ENCODE measurements around the gene NSD2. TPM values are rescaled to one million over a fixed set of nuclear protein-coding genes. Genes with fewer than 3 reads are reported as not detected.
"Not testable (repeated sequence)": the region's sequence is repeated elsewhere in the genome, so short reads cannot be mapped to it uniquely, and the experiment has no call there.

NSD2 gene
- total RNA-seq, 1 experiment from 2014 or later = 54.9 TPM

GRCh38 chr4:1900087-1900433 is 28.9 kb downstream of the NSD2 start:
- no peak overlapping the region for H3K27ac ChIP-seq (ENCODE audit: low read length)
- no peak overlapping the region for H3K4me2 ChIP-seq (ENCODE audit: low read depth, low read length, poor library complexity, severe bottlenecking)
- H4K20me1 ChIP-seq (ENCODE audit: insufficient read depth, low read depth, low read length) = peaks cover 26% of the 10 kb centered on the region
- H3K27me3 ChIP-seq (ENCODE audit: low read length) = no peaks in the 10 kb centered on the region
- peaks cover 29% of the 10 kb centered on the region; the same call in 1 of the 2 replicates for H3K36me3 ChIP-seq (ENCODE audit: insufficient read depth, low read length)
- H3K9me3 ChIP-seq (ENCODE audit: low read length) = no peaks in the 10 kb centered on the region
- no peaks in the 10 kb centered on the region for H3K9me2 ChIP-seq (replicated peaks; ENCODE audit: insufficient read depth, low read length)
- H3K4me1 ChIP-seq (ENCODE audit: low read length) = peaks cover 16% of the 10 kb centered on the region
- H3K9ac ChIP-seq (ENCODE audit: low read length) = no peak overlapping the region
- no peak for DNase-seq
- no peak overlapping the region for H3K4me3 ChIP-seq (ENCODE audit: low read length)
- peaks cover 94% of the 10 kb centered on the region for H3K79me2 ChIP-seq (ENCODE audit: low read length)
- H2AFZ ChIP-seq (ENCODE audit: low read length) = no peak overlapping the region

GRCh38 chr4:1900624-1901023 is 29.4 kb downstream of the NSD2 start:
- H3K9ac ChIP-seq (ENCODE audit: low read length) = no peak overlapping the region
- peaks cover 26% of the 10 kb centered on the region for H4K20me1 ChIP-seq (ENCODE audit: insufficient read depth, low read depth, low read length)
- no peaks in the 10 kb centered on the region for H3K27me3 ChIP-seq (ENCODE audit: low read length)
- no peak overlapping the region for H3K27ac ChIP-seq (ENCODE audit: low read length)
- no peaks in the 10 kb centered on the region for H3K9me2 ChIP-seq (replicated peaks; ENCODE audit: insufficient read depth, low read length)
- peaks cover 30% of the 10 kb centered on the region; the same call in 1 of the 2 replicates for H3K36me3 ChIP-seq (ENCODE audit: insufficient read depth, low read length)
- peaks cover 94% of the 10 kb centered on the region for H3K79me2 ChIP-seq (ENCODE audit: low read length)
- H3K4me2 ChIP-seq (ENCODE audit: low read depth, low read length, poor library complexity, severe bottlenecking) = no peak overlapping the region
- no peaks in the 10 kb centered on the region for H3K9me3 ChIP-seq (ENCODE audit: low read length)
- no peak overlapping the region for H2AFZ ChIP-seq (ENCODE audit: low read length)
- H3K4me3 ChIP-seq (ENCODE audit: low read length) = no peak overlapping the region
- peaks cover 16% of the 10 kb centered on the region for H3K4me1 ChIP-seq (ENCODE audit: low read length)
- no peak for DNase-seq

GRCh38 chr4:1901127-1901526 is 29.9 kb downstream of the NSD2 start:
- Histone ChIP-seq H3K36me3 (ENCODE audit: insufficient read depth, low read length) (peaks cover 34% of the 10 kb centered on the region; the same call in 1 of the 2 replicates), H2AFZ (ENCODE audit: low read length) (no peak overlapping the region), H4K20me1 (ENCODE audit: insufficient read depth, low read depth, low read length) (peaks cover 26% of the 10 kb centered on the region), H3K79me2 (ENCODE audit: low read length) (peaks cover 94% of the 10 kb centered on the region), H3K27ac (ENCODE audit: low read length) (no peak overlapping the region), H3K4me1 (ENCODE audit: low read length) (peaks cover 16% of the 10 kb centered on the region), H3K4me3 (ENCODE audit: low read length) (no peak overlapping the region), H3K27me3 (ENCODE audit: low read length) (no peaks in the 10 kb centered on the region), H3K9me2 (replicated peaks; ENCODE audit: insufficient read depth, low read length) (no peaks in the 10 kb centered on the region), H3K4me2 (ENCODE audit: low read depth, low read length, poor library complexity, severe bottlenecking) (no peak overlapping the region), H3K9me3 (ENCODE audit: low read length) (no peaks in the 10 kb centered on the region), H3K9ac (ENCODE audit: low read length) (no peak overlapping the region)
- DNase-seq = no peak

GRCh38 chr4:1902243-1902642 is 31.1 kb downstream of the NSD2 start:
- Histone ChIP-seq H3K27me3 (ENCODE audit: low read length) (no peaks in the 10 kb centered on the region), H3K4me1 (ENCODE audit: low read length) (peaks cover 21% of the 10 kb centered on the region), H3K9me3 (ENCODE audit: low read length) (no peaks in the 10 kb centered on the region), H3K9ac (ENCODE audit: low read length) (no peak overlapping the region), H3K79me2 (ENCODE audit: low read length) (peaks cover 94% of the 10 kb centered on the region), H3K27ac (ENCODE audit: low read length) (no peak overlapping the region), H4K20me1 (ENCODE audit: insufficient read depth, low read depth, low read length) (peaks cover 29% of the 10 kb centered on the region), H2AFZ (ENCODE audit: low read length) (no peak overlapping the region), H3K9me2 (replicated peaks; ENCODE audit: insufficient read depth, low read length) (no peaks in the 10 kb centered on the region), H3K4me2 (ENCODE audit: low read depth, low read length, poor library complexity, severe bottlenecking) (no peak overlapping the region), H3K36me3 (ENCODE audit: insufficient read depth, low read length) (peaks cover 34% of the 10 kb centered on the region; the same call in 1 of the 2 replicates), H3K4me3 (ENCODE audit: low read length) (no peak overlapping the region)
- DNase-seq = no peak

GRCh38 chr4:1903035-1903434 is 31.8 kb downstream of the NSD2 start:
- Histone ChIP-seq H2AFZ (ENCODE audit: low read length) (no peak overlapping the region), H3K36me3 (ENCODE audit: insufficient read depth, low read length) (peaks cover 34% of the 10 kb centered on the region; the same call in 1 of the 2 replicates), H3K9me2 (replicated peaks; ENCODE audit: insufficient read depth, low read length) (no peaks in the 10 kb centered on the region), H3K27ac (ENCODE audit: low read length) (no peak overlapping the region), H3K9me3 (ENCODE audit: low read length) (no peaks in the 10 kb centered on the region), H3K9ac (ENCODE audit: low read length) (no peak overlapping the region), H3K27me3 (ENCODE audit: low read length) (no peaks in the 10 kb centered on the region), H3K79me2 (ENCODE audit: low read length) (peaks cover 96% of the 10 kb centered on the region), H3K4me3 (ENCODE audit: low read length) (no peak overlapping the region), H4K20me1 (ENCODE audit: insufficient read depth, low read depth, low read length) (peaks cover 31% of the 10 kb centered on the region), H3K4me1 (ENCODE audit: low read length) (peaks cover 22% of the 10 kb centered on the region), H3K4me2 (ENCODE audit: low read depth, low read length, poor library complexity, severe bottlenecking) (no peak overlapping the region)
- DNase-seq = no peak

- DNase-seq = no peak
- H3K4me1 ChIP-seq (ENCODE audit: low read length) = peaks cover 20% of the 10 kb centered on the region
- H3K4me2 ChIP-seq (ENCODE audit: low read depth, low read length, poor library complexity, severe bottlenecking) = no peak overlapping the region
- peaks cover 36% of the 10 kb centered on the region for H4K20me1 ChIP-seq (ENCODE audit: insufficient read depth, low read depth, low read length)
- H3K79me2 ChIP-seq (ENCODE audit: low read length) = peaks cover 98% of the 10 kb centered on the region
- no peaks in the 10 kb centered on the region for H3K9me3 ChIP-seq (ENCODE audit: low read length)
- H2AFZ ChIP-seq (ENCODE audit: low read length) = no peak overlapping the region
- no peaks in the 10 kb centered on the region for H3K27me3 ChIP-seq (ENCODE audit: low read length)
- no peak overlapping the region for H3K9ac ChIP-seq (ENCODE audit: low read length)
- no peaks in the 10 kb centered on the region for H3K9me2 ChIP-seq (replicated peaks; ENCODE audit: insufficient read depth, low read length)
- no peak overlapping the region for H3K4me3 ChIP-seq (ENCODE audit: low read length)
- H3K36me3 ChIP-seq (ENCODE audit: insufficient read depth, low read length) = peaks cover 34% of the 10 kb centered on the region; the same call in 1 of the 2 replicates
- H3K27ac ChIP-seq (ENCODE audit: low read length) = no peak overlapping the region
These were observed 32.8 kb downstream of the NSD2 start for GRCh38 chr4:1904042-1904441.

GRCh38 chr4:1907848-1908525 is 36.8 kb downstream of the NSD2 start:
- H3K4me2 ChIP-seq (ENCODE audit: low read depth, low read length, poor library complexity, severe bottlenecking) = no peak overlapping the region
- no peaks in the 10 kb centered on the region for H3K9me2 ChIP-seq (replicated peaks; ENCODE audit: insufficient read depth, low read length)
- no peaks in the 10 kb centered on the region for H3K27me3 ChIP-seq (ENCODE audit: low read length)
- H3K79me2 ChIP-seq (ENCODE audit: low read length) = peaks cover 94% of the 10 kb centered on the region
- H3K4me3 ChIP-seq (ENCODE audit: low read length) = no peak overlapping the region
- peaks cover 34% of the 10 kb centered on the region for H3K4me1 ChIP-seq (ENCODE audit: low read length)
- no peaks in the 10 kb centered on the region for H3K9me3 ChIP-seq (ENCODE audit: low read length)
- H3K36me3 ChIP-seq (ENCODE audit: insufficient read depth, low read length) = peaks cover 22% of the 10 kb centered on the region; the same call in 1 of the 2 replicates
- no peak overlapping the region for H3K27ac ChIP-seq (ENCODE audit: low read length)
- peaks cover 14% of the 10 kb centered on the region; the same call in 1 of the 2 replicates for H4K20me1 ChIP-seq (ENCODE audit: insufficient read depth, low read depth, low read length)
- no peak for DNase-seq
- no peak overlapping the region for H3K9ac ChIP-seq (ENCODE audit: low read length)
- no peak overlapping the region for H2AFZ ChIP-seq (ENCODE audit: low read length)

- not testable (repeated sequence) for H3K9me3 ChIP-seq (ENCODE audit: low read length); H3K27ac ChIP-seq (ENCODE audit: low read length); H3K9me2 ChIP-seq (replicated peaks; ENCODE audit: insufficient read depth, low read length); H3K27me3 ChIP-seq (ENCODE audit: low read length); H3K9ac ChIP-seq (ENCODE audit: low read length); H2AFZ ChIP-seq (ENCODE audit: low read length); H3K4me2 ChIP-seq (ENCODE audit: low read depth, low read length, poor library complexity, severe bottlenecking); DNase-seq; H3K4me3 ChIP-seq (ENCODE audit: low read length)
- peaks cover 15% of the 10 kb centered on the region; the same call in 1 of the 2 replicates for H3K36me3 ChIP-seq (ENCODE audit: insufficient read depth, low read length)
- peaks cover 34% of the 10 kb centered on the region for H3K4me1 ChIP-seq (ENCODE audit: low read length)
- peaks cover 95% of the 10 kb centered on the region for H3K79me2 ChIP-seq (ENCODE audit: low read length)
- H4K20me1 ChIP-seq (ENCODE audit: insufficient read depth, low read depth, low read length) = peaks cover 14% of the 10 kb centered on the region; the same call in 1 of the 2 replicates
These were observed 38.5 kb downstream of the NSD2 start for GRCh38 chr4:1909696-1910095.
